Measurements from ENCODE around the gene MEG3.
A peak's percentile ranks its signal among the peaks of the same experiment; 100 is the strongest.

MEG3 gene

DNA sequence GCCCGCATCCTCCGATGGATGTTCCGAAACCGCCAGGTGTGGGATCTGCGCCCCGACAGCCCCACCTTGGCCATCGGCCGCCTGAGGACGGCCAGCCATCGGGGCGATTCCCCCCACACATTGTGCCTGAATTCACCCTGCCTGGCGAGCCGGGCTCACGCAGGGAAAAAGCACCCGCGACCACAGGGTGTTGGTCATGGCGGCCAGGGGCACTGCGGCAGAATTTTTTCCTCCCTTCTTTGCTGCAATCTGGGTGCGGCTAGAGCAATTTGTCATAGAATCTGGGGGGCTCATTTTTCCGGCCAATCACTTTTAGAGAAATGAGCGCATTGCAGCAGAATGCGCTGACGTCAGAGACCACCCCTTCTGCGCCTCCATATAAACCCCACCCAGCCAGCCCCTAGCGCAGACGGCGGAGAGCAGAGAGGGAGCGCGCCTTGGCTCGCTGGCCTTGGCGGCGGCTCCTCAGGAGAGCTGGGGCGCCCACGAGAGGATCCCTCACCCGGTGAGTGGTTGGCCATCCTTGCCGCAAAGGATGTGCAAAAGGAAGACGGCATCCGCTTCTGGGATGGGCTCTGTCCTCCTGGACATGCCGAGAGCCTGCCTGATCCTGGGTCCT is at the start of gene MEG3:
MEG3 (plus strand) TSS at position 406 of the 619 bp plus-strand sequence.
- DNase-seq, result no peak

DNA sequence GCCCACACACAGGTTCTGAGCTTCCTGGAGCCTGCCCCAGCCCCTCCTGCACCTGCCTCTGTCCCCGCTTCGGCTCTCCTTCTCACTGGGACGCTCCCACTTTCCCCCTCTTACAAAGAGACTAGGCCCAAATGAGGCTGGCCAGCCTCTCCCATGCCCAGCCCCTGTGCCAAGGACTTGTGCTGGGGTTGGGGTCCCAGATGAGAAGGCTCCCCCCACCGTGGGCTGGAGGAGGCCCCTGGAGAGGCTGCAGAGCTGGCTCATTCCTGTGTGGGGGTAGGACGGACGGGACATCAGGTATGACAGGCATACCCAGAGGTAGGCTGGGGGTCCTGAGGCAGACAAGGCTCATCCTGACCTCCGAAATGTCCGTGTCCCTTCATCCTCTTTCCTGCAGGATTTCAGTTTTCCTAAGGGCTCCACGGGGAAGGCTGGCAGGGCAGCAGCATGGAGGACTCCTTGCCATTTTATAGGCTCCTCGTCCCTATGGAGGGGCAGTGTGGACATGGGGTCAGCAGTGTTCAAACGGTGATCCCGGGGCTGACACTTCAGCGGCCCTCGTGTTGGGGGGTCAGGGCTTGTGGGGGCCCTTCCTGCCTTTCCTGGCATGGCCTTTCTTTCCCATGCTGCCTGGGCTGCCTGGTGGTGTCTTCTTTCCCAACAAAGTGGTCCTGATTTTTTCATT is 49.1 kb upstream of the MEG3 start:
- no peak for DNase-seq

DNA sequence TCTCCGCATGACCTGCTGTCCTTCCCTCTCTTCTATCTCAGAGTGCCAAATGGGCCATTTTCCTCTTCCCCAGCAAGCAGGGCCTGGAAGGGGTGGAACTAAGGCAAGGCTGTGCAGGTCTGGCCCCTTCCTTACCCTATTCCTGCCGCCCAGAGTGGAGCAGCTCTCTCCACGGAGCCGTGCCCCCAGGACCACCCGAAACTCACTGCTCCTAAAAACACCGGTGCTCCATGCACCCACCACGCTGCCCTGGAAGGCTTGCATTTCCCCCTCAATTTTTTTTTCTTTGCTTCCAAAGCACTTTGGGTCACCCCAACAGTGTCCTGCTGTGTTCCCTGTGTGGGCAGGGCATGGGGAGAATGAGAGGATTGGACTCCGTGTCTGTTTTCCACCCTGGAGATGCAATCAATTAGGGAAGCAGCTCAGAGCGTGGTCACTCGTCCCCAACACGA is 48.5 kb upstream of the MEG3 start:
- DNase-seq, result no peak

DNA sequence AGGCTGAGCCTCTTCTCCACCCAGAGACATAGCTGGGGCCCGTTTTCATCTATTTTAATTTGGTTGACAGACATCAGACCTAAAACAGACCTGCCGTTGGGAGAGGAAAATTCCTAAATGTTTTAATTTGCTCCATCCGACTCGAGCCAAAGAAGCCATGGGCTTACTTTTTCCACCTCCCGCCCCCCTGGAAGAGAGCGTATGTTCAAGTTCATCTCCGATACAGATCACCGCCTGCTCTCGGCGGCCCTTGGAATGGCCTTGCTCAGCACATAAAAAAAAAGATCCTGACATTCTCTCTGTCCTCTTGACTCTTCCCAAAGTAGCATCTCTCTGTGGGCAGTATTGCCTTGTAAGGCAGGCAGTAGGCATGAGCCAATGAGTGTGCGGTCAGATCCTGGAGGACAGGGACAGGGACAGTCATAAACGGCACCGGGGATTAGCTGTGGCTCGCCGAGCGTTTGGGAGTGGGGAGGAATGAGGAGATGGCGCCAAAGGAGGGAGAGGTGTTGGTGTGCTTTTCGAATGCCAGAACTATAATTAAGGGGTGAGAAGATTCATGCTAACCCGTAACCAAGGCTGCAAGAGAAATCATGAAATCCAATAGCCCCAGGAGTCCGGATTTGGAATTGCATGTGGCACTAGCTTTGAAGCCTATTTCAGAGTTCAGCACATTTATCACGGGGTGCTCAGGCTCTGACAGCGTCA is 47.9 kb upstream of the MEG3 start:
- DNase-seq, result no peak

DNA sequence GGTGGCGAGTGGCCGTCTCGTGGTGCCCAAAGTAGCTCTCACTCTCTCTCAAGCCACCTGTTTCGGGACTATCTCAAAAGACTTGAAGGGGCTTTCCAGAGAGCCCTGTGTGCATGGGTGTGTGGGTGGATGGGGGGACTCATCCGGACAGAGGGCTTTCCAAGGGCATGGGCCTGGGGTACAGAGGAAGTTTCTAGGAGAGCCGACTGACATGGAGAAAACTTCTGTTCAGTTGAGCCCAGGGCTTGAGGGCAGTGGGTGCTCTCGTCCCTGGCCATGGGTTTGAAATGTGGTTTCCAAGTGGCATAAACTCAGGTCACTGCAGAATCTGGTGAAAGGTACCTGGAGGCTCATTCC is 47.4 kb upstream of the MEG3 start:
- no peak for DNase-seq

DNA sequence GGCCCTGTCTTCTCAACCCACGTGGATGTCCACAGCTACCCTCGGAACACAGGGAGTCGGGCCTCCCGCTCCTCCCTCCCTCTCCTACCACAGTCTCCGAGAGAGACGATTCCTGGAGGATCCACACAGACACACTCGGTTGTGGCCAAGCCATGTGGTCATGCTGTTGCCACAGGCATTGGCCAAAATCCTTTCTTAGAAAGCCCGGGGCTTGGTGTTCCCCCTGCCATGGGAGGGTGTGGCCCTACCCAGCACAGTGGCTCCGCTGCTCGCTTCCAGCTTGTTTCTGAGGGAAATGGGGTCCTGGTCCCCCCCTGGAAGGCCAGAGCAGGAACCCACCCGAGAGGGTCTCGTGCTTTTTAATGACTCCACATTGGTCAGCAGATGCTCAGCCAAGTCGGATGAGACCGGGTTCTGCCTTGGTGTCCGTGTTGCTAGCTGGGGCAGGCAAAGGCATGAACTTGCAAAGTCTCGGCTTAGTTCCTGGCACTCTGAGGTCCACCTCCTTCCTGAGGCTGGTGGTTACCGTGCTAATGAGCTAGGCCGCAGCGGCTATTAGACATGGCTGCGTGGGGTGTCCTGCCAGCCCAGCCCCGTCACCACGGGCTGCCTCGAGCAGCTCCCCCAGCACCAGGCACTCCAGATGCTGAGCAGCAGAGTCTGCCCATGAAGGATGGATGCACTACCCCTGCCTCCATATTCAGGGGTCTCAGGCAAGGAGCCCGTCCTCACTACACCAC is 46.8 kb upstream of the MEG3 start:
- no peak for DNase-seq

DNA sequence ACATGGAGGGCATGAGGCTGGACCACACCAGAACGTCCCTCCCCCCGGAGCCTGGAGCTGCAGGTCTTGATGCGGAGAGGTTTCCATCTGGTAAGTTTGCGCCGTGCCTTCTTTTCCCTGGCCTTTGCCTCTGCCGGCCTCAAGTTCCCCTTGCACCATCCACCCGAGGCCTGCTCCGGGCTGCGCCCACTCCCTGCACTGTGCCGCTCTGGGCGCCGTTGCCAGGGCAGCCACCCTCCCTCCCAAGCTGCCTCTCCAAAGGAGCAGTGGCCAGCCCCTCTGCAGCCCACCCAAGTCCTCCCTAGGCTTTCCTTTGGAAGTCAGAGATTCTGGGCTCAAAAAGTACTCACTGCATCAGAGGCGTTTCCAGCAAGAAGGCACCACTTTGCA is 46.2 kb upstream of the MEG3 start:
- DNase-seq, result no peak

DNA sequence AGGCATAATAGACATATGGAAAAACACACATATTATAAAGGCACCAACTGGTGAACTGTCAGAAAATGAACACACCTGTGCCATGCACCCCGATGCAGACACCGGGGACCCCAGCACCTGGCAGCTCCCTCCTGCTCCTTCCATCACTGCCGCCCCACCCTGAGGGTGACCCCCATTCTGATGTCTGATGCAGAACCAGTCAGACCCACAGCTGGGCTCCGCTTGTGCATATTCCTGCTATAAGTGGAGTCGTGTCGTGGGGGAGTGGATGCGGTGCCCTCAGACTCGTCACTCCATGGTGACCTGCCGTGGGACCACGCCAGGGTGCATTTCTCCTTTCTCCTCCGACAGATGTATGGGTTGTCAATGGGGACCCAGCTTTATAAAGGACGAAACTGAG is 45.7 kb upstream of the MEG3 start:
- no peak for DNase-seq

DNA sequence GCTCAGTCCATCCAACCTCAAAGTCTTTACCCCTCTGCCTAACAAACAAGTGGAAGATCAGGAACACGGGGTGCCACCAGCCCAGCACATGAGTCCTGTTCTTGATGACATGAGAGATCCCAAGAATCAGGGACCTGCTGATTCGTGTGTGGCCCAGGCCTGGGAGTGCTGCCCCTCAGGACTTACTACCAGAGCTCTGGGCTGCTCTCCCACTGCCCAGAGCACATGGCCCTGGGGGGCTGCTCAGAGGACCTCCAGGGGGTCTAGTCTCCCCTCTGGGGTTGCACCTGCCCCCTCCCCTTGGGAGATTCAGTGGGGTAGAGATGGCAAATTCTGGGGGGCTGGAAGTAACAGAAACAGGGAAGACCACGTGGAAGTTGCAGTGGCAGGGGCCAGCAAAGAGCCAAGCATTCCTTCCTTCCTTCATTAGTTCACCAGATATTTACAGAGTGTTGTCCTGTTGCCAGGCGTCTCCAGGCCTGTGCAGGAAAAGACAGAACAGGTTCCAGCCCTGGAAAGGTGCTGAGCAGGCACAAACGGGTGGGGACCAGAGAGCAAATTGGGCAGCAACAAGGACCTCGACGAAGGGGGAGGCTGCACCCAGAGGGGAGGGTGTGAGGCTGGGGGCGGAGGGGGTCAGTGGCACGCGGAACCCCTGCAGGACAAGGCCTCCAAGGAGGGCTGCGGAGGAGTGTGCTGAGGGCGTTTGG is 45.1 kb upstream of the MEG3 start:
- DNase-seq, result no peak

DNA sequence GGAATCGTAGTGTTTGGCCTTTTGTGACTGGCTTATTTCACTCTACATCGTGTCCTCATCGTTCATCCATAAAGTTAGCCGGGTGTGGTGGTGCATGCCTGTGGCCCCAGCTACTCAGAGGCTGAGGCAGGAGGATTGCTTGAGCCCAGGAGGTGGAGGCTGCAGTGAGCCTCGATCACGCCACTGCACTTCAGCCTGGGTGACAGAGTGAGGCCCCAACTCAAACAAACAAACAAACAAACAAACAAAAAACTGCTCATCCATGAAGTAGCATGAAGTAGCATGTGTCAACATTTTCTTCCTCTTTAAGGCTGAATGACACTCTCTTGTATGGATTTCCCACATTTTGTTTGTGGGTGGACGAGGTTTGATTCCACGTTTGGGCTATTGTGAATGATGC is 44.0 kb upstream of the MEG3 start:
- DNase-seq, result no peak

DNA sequence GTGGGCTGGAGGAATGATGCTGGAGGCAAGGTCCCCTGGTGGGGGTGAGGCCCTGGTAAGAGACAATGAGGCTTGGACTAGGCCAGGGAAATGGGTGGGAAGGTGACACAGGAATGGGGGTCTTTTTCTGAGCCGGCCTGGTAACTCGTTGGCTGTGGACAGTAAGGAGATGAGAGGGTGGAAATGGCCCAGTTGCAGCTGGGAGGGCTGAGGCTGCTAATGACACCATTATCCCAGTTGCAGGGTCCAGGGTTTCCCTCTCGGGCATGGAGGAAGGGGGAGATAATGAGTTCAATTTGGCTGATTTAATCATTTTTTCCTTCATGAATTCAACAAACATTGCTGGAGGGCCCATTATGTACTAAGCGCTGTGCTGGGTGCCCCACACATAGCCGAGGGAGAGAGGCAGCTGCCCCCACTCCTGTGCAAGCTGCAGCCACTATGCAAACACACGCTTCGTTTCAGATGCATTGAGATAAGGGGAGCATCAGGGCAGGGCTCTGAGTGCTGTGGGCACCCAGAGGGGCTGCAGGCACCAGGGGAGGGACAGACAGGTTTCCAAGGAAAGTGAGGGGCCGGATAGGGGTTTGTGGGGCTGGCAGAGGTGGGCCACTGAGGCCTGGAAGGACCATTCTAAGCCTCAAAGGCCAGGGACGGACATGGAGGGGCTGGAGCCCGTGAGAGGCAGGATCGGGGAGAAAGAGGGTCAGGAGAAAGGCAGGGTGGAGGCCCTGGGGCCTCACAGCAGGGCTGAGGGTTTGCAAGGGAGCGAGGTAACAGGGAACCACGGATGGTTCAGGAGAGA is 43.2 kb upstream of the MEG3 start:
- DNase-seq, result peak; percentile 69

DNA sequence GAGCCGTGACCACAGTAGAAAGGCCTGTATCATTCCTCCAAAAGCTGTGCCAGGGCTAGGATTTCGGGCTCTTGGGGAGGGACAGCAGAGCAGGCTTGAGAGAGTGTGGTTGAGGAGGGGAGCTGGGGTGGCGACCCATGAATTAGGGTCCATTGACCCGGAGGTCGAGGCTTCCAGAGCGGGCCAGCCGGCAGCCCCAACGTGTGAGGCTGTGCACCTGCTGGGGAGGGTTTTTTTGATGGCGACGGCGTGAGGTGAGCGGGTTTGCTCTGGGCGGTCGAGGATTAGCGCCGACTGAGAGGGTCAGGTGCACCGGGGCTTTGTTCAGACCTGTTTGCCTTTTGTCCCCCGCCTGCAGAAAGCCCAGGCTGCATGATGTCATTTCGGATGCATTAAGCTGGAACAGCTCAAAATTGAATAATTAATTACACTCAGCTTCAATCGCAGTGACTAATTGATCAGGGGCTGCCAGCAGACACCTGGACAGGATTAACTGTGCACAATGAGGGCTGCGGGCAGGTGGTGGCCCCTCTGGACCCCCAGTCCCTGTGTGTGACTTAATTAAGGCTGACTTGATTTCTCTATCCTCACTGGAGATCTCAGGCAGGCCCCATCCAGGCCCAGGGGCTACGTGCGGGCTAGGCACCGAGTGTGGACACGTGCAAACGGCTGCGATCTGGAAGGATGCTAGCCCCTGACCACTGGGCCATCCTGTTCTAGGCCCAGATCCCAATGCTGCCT is 42.1 kb upstream of the MEG3 start:
- DNase-seq, result peak; percentile 95

DNA sequence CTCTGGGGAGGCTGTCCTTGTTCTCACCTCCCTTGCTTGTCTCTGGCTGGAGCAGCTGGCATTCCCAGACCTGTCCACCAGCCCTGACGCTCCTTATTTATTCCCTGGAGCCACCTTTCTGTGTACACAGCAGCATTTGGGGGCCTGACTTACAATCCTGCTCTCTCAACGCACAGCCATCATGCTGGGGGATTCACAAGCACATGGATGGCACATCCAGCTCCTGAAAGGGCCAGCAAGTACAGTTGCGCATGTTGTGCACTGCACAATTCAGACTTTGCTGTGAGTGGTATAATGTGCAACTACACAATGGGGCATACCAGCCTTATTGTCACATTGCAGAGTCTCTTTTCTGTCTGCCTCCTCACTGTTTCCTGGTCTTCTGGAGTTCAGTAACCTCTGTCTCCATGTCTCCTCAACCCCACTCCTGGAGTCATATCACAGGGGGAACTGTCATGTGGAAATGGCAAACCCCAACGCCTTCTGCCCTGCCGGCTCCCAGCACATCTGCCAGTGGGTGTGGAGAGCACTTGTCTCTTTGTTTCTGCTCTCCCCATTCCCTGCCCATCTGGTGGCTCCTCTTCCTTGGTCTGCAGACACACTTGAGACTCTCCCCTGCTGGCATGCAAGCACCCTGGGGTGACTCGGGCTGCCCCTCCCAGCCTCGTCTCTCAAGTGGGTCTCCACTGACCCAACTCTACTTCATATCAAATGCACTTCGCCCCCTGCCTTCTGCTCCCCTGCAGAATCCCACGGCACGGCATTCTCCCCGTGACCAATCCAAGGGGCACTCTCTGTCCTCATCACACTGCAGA is 41.2 kb upstream of the MEG3 start:
- DNase-seq, result peak; percentile 33

DNA sequence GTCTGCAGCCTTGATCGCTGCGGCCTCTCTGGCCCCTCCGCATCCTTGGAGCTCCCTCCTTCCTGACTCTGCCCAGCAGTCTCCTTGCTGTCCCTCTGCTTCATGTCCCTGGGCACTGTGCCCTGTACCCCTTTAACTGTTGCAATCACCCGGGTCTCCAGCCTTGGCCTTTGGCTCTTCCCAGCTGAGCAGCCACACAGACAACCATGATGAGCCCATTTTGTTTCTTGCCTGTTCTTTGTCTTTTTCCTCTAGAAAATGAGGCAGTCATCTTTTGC is 40.6 kb upstream of the MEG3 start:
- no peak for DNase-seq

DNA sequence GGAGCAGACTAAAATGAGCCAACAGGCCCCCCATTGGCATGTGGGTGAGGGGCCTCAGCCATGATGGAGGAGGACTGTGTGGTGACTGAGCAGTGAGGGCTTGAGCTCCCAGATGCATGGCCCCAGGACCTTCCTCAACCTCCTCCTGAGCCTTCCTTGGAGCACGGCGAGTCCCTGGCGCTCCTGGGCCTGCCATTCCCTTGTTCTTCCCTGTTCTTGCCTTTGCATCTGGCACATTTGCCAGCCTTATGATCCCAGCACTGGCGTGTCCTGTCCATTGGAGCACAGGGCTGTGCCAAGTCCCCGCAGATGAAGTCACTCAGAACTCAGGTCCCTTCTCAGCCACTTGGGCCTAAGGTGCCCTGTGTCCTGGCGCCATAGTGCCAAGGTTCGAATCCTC is 40.3 kb upstream of the MEG3 start:
- no peak for DNase-seq

DNA sequence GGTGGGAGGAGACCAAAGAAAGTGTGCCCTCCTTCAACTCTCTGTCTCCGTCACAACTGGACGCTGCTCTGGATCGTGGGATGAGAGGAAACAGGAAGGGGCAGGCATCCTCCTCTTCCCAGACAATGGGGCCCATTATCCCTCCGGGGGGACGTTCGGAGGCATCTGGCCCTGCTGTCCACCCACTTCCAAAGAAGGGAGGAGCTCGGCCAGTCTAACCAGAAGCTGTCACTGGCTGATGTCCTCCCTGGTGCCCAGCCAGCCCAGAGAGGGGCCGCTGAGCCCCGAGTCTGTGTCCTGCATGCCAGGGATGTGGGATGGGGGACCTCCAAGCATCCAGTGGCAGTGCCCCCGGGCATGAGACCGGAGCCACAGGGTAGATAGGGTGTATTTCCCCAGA is 39.8 kb upstream of the MEG3 start:
- no peak for DNase-seq

DNA sequence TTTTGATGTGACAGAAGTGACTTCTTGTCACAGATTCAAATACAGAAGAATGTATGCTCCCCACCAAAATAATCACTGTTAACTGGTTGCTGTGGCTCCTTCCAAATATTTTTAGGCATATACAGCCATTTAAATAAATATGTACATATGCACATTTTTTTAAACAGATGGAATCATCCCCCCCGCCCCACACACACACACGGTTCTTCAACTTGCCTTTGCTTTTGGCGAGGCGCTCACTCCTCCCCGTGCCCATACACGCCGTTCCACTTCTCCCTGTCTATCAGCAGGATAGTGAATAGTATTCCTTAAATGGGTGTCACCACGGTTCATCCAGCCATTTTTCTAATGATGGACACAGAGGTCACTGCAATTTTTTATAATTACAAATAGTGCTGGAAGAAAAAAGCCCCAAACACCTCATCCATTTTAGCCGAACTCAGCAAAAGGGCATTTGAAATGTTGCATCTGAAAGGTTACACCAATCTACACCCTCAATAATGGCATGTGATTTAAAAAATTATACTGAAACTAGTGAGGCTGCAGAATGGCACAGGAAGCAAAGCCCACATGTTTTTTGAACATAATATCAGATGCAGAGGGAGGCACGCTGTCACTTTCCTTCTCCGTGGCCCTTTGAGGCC is 39.2 kb upstream of the MEG3 start:
- DNase-seq, result no peak

DNA sequence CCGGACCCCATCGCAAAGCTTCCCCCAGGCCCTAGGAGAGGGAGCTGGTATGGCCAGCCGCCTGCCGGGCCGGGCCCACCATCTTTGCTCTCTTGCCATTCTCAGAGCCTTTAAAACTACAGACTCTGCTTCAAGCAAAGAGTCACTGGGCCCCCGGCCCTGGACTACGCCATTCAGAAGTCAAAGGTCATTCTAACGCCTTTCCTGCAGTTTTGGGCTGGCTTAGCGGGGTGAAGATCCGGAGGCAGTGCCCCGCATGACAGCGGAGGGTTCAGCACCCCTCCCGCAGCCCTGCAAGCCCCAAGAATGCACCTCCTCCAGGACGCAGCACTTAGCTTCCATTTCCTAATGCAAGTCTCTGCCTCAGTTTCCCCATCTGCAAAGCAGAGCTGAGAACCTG is 38.3 kb upstream of the MEG3 start:
- no peak for DNase-seq

DNA sequence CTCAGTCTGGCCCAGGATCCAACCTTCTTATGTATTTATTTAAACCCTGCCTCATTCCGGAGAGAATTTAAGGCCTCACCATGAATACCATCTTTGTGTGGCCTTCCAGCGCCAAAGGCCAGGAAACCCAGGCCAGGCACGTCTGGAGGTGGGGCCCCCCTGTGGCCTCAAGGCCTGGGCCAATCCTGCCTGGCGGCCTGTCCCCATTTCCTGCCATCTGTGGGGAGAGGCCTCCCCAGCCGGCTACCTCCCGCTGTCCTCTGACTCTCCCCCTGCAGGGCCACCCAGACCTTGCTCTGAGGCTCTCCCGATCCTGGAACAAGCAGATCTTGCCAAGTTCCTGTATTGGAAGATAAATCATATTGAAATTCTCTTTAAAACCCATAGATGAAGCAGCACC is 37.4 kb upstream of the MEG3 start:
- no peak for DNase-seq

DNA sequence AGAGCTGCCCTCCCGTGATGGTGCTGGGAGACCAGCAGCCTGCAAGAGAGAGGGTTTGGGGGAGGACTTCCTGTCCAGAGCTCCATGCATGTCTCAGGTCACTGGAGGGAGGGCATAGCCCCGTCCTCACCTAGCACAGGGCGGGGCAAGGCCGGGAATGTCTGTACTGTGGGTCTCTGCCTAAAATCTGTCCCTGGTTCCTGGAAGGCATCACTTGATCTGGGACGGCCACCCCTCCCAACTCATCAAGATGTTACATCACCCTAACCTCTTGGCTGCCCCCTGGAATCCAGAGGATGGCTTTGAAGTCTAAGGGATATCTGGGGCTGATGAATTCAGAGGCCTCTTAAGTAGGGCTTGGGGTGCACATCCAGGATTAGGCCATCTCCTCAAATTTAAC is 37.0 kb upstream of the MEG3 start:
- DNase-seq, result no peak

Measured in SHP77 treated with DMSO at 0.1 percent for 48 hours (cell line).